Stimulated activated effector memory CD8-positive, alpha-beta T cell treated with anti-CD3 and anti-CD28 coated beads, Interleukin-12 subunit alpha, Interleukin-12 subunit beta, amount 100 ng/mL, for 72 hours (primary cell): ENCODE data around the gene ST8SIA5.
A peak's percentile ranks its signal among the peaks of the same experiment; 100 is the strongest.

ENCODE experiments used
- ATAC-seq: fragments of 150-1000 bp; cut with Tn5 transposase; 2 replicates; pipeline ENCODE4 v1.10.0; 2021
- DNase-seq, 2 donors: peaks; one replicate each; pipeline ENCODE4 v3.0.0; 2021 to 2022; ENCODE audit warnings: low spot score in 2 of 2
- H3K27ac Mint-ChIP-seq: one replicate; pipeline ENCODE4 v1.8.0; 2022; ENCODE audit warnings: mild to moderate bottlenecking, mixed read lengths
- H3K36me3 Mint-ChIP-seq: one replicate; pipeline ENCODE4 v1.8.0; 2022; ENCODE audit warnings: mild to moderate bottlenecking, mixed read lengths
- H3K4me1 Mint-ChIP-seq: one replicate; pipeline ENCODE4 v1.8.0; 2022; ENCODE audit warnings: mixed read lengths
- H3K4me3 Mint-ChIP-seq: one replicate; pipeline ENCODE4 v1.8.0; 2022; ENCODE audit warnings: mild to moderate bottlenecking, mixed read lengths
- H3K9me3 Mint-ChIP-seq: one replicate; pipeline ENCODE4 v1.8.0; 2022; ENCODE audit warnings: mixed read lengths

ST8SIA5 gene

DNA sequence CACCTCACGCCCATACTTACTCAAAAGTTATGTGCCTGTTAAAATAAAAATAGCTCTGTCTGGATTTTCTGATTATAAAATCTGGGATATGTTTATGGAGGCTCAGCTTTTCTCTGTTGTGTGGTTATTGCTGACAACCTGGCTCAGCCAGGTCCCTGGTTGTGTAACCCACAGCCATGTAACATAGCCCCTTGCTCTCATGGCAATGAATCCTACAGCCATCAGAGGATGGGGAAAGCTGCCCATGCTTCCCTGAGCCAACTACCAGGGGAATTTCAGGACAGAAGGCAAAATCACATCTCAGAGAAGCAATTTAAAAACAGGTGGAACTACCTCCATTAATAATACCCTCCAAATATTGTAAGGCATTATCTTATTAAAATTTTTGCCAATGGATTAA, 29.7 kb downstream of the ST8SIA5 start:
- Mint-ChIP-seq H3K36me3 (no peaks in the 10 kb centered on the region), H3K4me1 (no peaks in the 10 kb centered on the region), H3K4me3 (no peak overlapping the region), H3K9me3 (peaks cover 6% of the 10 kb centered on the region), H3K27ac (no peak overlapping the region)
- DNase-seq (no peak), ATAC-seq (no peak)

DNA sequence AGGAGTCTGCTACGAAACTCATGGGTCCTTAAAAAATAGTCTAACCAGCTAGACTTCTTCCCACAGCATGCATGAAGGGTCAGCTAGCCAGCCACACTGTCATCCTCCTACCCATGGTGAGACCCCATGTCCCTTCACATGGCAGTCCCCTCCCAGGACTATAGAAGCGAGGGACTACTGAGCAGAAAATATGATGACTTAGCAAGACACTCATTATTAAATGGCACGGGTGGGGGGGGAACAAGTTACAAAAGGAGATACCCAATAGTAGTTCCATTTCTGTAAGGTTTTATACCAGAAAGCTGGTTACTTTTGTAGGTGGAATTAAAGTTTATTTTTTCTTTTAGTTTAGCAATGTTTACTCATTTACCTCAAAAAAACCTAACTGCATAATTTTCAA, 31.5 kb downstream of the ST8SIA5 start:
- no peaks in the 10 kb centered on the region for H3K36me3 Mint-ChIP-seq
- no peak overlapping the region for H3K4me3 Mint-ChIP-seq
- peaks cover 6% of the 10 kb centered on the region for H3K9me3 Mint-ChIP-seq

DNA sequence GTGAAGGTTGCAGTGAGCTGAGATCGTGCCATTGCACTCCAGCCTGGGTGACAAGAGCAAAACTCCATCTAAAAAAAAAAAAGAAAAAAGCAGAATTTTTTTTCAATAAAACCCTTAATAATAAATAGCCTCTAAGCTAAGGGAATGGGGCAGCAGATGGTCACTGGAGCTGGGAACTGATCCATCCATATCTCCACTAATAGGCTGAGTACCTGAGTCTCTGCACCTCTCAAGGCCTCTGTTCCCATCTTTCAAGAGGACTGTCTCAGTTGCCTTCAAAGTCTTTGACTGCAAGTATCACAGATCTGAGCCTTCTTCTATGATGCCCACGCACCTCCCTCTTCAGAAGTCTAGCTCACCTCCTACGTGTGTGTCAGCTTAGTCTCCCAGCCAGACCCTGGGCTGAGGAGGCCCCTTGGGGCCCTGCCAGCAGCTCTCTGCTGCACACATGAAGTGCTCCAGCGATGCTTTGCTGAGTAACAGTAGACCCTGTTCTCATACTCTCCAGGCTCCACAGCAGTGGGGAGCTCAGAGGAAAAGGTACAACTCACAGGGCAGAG, 32.9 kb downstream of the ST8SIA5 start:
- Mint-ChIP-seq H3K36me3 (no peaks in the 10 kb centered on the region), H3K4me1 (no peaks in the 10 kb centered on the region), H3K9me3 (no peaks in the 10 kb centered on the region), H3K27ac (no peak overlapping the region), H3K4me3 (no peak overlapping the region)
- ATAC-seq, result no peak
- no peak for DNase-seq

More for the DNA sequence above, 31.5 kb downstream of the ST8SIA5 start:
- ATAC-seq (no peak), DNase-seq (no peak)
- Mint-ChIP-seq H3K27ac (no peak overlapping the region), H3K4me1 (no peaks in the 10 kb centered on the region)

DNA sequence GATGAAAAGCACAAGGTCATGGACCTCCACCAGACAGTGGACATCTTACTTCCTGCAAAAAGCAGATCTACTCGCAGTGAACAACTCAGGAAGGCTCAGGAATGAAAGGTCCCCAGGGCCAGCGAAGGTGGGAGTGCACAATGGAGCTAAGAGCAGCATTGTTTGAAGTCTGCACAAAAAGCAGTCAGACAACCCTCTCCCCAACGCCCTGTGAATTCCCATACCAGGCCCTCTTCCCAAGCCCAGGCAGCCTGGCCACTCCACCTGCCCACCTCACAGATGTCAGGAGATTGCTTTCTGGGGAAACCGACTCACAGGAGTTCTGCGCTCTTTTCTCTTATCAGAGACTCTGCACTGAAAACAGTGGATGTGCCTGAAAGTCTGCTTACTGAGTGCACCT, 34.8 kb downstream of the ST8SIA5 start:
- Mint-ChIP-seq H3K9me3 (no peaks in the 10 kb centered on the region), H3K4me3 (no peak overlapping the region), H3K4me1 (no peaks in the 10 kb centered on the region), H3K36me3 (no peaks in the 10 kb centered on the region), H3K27ac (no peak overlapping the region)
- ATAC-seq (peak; percentile 7), DNase-seq (no peak)

DNA sequence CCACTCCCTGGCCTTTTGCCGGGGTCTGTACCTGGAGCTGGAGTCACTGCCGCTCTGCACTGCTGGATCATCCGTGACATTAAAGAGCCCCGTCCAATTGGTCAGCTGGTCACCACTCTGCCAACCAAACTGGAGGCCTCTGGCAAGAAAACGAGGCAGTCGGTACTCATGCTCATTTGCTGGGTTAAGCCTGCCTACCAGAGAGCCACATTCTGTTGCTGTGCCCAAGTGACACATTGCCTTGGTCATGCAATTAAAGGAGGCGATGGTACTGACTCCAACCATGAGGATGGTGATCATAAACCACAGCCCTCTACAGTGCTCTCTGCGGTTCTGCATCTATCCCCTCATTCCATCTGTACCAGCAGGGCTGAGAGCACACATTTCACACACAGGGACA, 35.5 kb downstream of the ST8SIA5 start:
- H3K4me3 Mint-ChIP-seq, result no peak overlapping the region
- H3K27ac Mint-ChIP-seq, result no peak overlapping the region
- H3K9me3 Mint-ChIP-seq, result no peaks in the 10 kb centered on the region
- no peaks in the 10 kb centered on the region for H3K36me3 Mint-ChIP-seq
- H3K4me1 Mint-ChIP-seq, result no peaks in the 10 kb centered on the region
- ATAC-seq, result peak; percentile 19
- DNase-seq, result no peak

DNA sequence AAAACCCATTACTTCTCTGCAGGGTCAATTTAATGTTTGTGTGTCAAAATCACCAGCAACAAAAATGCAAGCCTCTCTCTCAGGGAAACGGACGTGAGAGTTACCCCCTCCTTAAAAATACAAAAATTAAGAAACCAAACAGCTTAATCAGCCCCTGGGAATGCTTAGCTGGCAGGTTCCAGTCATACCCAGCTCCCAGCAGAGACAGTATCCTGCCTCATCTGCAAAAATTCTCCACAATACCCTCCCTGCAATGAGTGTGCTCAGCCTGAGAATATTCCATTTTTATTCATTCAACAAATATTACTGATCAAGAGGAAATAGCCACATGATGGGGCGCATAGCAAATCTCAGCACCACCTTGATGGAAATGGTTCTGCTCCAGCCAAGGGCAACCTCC, 36.3 kb downstream of the ST8SIA5 start:
- no peak for ATAC-seq
- H3K4me3 Mint-ChIP-seq, result no peak overlapping the region
- H3K4me1 Mint-ChIP-seq, result no peaks in the 10 kb centered on the region
- H3K9me3 Mint-ChIP-seq, result no peaks in the 10 kb centered on the region
- H3K27ac Mint-ChIP-seq, result no peak overlapping the region
- DNase-seq, result no peak
- H3K36me3 Mint-ChIP-seq, result no peaks in the 10 kb centered on the region

DNA sequence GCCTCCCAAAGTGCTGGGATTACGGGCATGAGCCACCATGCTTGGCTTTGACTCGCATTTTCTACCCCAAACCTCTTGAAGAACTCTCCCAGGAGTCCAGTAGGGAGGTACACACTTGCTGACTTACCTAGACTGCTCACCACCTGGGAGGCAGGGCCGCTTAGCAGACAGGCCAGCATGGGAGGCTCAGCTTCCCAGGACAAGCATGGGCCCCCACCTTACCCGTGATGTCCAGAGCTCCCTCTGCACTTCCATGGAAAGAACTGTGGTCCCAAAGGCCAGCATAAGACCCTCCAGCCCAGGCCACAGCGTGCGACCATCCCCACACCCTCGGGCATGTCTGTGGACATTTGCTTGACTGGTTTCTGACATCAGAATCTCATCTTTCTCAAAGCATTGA, 36.8 kb downstream of the ST8SIA5 start:
- no peak overlapping the region for H3K4me3 Mint-ChIP-seq
- DNase-seq (no peak), ATAC-seq (no peak)
- no peak overlapping the region for H3K27ac Mint-ChIP-seq
- H3K9me3 Mint-ChIP-seq, result no peaks in the 10 kb centered on the region
- H3K4me1 Mint-ChIP-seq, result no peaks in the 10 kb centered on the region
- H3K36me3 Mint-ChIP-seq, result no peaks in the 10 kb centered on the region

DNA sequence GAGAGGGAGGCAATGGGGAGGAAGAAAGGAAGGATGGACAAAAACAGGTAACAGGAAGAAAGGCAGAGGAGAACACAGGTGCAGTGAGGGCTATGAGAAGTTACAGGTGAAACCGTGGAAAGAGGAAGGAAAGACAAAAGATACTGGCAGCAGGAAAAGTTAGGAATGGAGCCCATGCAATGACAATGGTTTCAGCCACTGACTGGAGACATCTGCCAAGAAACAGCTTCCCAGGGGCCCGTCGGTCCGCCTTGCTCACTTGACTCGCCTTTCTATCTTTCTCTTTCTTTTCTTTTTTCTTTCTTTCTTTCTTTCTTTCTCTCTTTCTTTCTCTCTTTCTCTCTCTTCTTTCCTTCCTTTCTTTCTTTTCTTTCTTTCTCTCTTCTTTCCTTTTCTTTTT, 37.5 kb downstream of the ST8SIA5 start:
- Mint-ChIP-seq H3K9me3 (no peaks in the 10 kb centered on the region), H3K36me3 (no peaks in the 10 kb centered on the region), H3K27ac (no peak overlapping the region), H3K4me3 (no peak overlapping the region), H3K4me1 (no peaks in the 10 kb centered on the region)
- ATAC-seq, result no peak
- no peak for DNase-seq

DNA sequence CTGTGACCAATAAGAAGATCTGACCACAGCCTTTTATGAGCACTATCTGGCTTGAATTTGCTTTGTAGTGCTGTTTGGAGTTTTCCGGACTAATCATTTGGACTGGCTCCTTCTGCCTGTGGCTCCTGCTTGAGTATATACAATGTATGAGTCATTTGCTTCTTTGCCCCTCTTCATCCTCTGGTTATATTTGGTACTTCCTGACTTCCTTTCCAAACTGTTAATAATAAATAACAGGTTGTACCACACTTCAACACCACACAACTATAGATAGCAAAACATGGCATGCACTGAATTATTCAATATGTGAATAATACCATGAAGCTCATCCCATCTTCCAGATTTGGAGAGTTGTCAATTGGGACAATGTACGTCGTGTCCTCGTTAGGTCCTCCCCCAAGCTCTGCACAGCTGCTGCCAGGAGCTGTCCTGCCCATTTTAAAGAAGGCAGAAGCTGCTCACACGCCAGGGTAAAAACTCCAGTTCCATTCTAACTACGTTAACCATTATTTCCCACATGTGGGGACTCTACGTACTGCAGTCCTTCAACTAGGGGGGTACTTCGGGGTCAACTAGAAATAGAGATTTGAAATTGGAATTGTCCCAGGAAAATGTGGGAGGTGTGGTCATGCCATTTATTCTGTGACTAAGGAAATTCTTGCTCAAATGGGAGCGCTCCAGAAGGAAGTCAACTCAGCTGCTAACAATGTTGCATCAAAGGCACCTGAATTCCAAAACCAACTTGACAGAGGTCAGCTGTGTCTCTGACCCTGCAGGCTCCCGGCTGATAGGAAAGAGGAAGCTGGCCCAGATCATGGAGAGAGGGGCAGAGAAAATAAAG, 38.1 kb downstream of the ST8SIA5 start:
- no peak for DNase-seq
- H3K4me3 Mint-ChIP-seq, result no peak overlapping the region
- H3K9me3 Mint-ChIP-seq, result no peaks in the 10 kb centered on the region
- ATAC-seq, result no peak
- H3K36me3 Mint-ChIP-seq, result no peaks in the 10 kb centered on the region
- no peak overlapping the region for H3K27ac Mint-ChIP-seq
- H3K4me1 Mint-ChIP-seq, result no peaks in the 10 kb centered on the region

DNA sequence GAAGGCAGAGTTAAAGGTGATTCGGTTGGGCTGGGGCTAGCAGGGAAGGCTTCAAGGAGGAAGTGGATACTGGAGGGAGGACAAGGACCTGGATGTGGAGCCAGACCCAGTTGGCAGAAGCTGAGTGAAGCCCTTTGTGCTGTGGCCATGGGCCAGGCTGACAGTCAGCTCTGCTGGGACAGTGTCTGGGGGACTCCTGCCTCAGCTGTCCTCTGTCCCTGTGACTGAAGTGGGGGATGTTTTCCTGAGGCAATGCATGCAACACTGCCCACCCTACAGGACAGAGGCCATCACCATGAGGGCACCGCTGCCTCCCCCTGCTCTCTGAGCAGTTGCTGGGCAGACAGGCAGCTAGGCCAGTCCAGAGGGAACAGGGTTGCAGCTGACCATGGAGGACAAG, 40.0 kb downstream of the ST8SIA5 start:
- Mint-ChIP-seq H3K27ac (no peak overlapping the region), H3K36me3 (no peaks in the 10 kb centered on the region), H3K4me1 (no peaks in the 10 kb centered on the region), H3K4me3 (no peak overlapping the region), H3K9me3 (no peaks in the 10 kb centered on the region)
- ATAC-seq (no peak), DNase-seq (no peak)

DNA sequence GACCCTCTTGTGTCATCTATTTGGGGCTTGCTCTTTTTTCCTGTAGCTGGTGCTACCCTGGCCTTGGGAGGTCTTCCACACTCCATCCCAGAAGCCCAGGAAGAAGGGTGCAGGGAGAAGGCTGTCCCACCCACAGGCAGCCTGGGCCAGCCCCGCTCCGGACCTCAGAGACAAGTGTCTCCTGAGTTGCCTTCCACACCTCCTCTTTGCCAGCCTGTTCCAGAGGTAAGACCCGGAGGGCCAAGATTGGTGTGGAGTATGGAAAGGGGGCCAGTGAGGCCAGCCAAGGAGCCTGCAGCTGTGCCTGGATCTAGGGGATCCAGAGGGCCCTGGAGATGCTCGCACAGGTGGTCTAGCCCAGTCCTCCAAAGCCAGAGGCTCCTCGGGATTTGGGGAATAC, 40.5 kb downstream of the ST8SIA5 start:
- Mint-ChIP-seq H3K27ac (no peak overlapping the region), H3K36me3 (no peaks in the 10 kb centered on the region), H3K9me3 (no peaks in the 10 kb centered on the region), H3K4me1 (no peaks in the 10 kb centered on the region), H3K4me3 (no peak overlapping the region)
- ATAC-seq (no peak), DNase-seq (no peak)

DNA sequence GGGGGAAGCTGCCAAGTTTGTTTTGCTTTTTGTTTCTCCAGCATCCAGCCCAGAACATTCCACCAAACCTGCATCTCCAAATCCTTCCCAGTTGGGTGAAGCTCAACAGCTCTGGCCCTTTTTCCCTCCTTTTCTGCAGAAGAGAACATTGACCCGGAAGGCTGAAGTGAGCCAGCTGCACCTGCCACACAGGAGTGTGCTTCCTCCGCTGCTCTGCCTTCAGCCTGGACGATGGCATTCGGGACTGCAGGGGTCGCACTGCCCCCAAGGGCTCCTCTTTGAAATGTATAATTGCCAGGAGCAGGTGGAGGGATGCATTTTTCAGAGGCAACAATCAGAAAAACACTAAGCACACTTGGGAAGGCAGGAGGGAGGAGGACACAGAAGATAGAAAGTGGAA, 41.8 kb downstream of the ST8SIA5 start:
- no peaks in the 10 kb centered on the region for H3K9me3 Mint-ChIP-seq
- H3K4me1 Mint-ChIP-seq, result no peaks in the 10 kb centered on the region
- no peak overlapping the region for H3K4me3 Mint-ChIP-seq
- no peak for DNase-seq
- no peak for ATAC-seq
- no peak overlapping the region for H3K27ac Mint-ChIP-seq
- H3K36me3 Mint-ChIP-seq, result no peaks in the 10 kb centered on the region

DNA sequence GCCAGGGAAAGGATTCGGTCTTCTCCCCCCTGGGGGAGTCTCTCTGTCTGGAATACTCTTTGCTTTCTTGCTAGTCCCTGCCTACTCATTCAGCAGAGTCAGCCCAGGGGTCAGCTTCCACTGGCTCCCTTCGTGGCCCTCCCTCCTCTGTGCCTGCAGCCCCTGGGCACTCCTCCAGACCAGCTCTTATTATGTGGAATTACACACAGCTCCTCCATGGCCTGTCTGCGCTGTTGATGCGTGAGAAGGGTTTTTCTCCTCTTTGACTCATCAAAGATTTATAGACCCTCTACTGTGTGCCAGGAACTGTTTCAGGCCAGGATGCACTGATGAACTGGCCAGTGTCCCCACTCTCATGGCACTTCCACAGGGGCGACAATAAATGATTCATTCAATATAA, 44.4 kb downstream of the ST8SIA5 start:
- ATAC-seq (peak; percentile 6), DNase-seq (no peak)
- no peak overlapping the region for H3K27ac Mint-ChIP-seq
- H3K36me3 Mint-ChIP-seq, result no peaks in the 10 kb centered on the region
- H3K4me1 Mint-ChIP-seq, result no peaks in the 10 kb centered on the region
- no peak overlapping the region for H3K4me3 Mint-ChIP-seq
- no peaks in the 10 kb centered on the region for H3K9me3 Mint-ChIP-seq

DNA sequence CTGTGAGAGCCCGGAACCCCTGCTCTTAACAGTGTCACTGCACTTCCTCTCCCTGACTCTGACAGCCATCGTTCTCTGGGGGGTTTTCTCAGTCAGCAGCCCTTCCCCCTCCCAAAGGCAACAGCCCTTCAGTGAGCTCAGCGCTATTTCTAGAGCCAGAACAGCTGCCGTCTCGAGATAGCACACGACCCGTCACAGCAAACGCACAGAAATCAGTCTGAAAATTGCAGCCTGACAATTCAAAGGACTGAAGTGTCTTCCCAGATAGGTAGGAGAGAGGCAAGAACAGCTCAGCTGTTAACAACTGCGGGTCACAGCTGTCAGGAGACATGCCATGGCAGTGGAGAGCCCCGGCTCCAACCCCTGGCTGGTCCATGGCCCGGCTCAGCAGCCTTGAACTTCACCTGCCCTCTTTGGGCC, 45.4 kb downstream of the ST8SIA5 start:
- H3K9me3 Mint-ChIP-seq, result no peaks in the 10 kb centered on the region
- ATAC-seq, result no peak
- no peak for DNase-seq
- no peak overlapping the region for H3K4me3 Mint-ChIP-seq
- H3K36me3 Mint-ChIP-seq, result no peaks in the 10 kb centered on the region
- H3K4me1 Mint-ChIP-seq, result no peaks in the 10 kb centered on the region
- H3K27ac Mint-ChIP-seq, result no peak overlapping the region

DNA sequence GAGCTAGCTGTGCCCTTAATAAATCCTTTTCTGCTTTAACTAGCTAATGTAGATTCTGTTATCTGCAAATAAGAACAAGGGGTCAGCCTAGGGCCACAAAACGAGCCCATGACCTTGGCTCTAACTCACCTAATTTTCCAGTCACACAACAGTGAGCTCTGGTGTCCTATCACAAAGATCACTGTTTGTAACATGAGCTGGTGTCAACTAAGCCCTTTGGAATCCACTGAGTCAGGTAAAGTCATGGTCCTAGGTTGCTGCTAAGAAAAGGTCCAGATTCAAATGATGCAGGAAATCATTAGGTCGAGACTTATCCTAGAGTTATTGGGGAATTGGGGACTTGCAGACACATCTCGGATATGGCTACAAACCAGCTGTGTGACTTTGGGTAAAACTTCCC, 49.9 kb downstream of the ST8SIA5 start:
- Mint-ChIP-seq H3K4me1 (no peaks in the 10 kb centered on the region), H3K4me3 (no peak overlapping the region), H3K27ac (no peak overlapping the region), H3K9me3 (no peaks in the 10 kb centered on the region), H3K36me3 (no peaks in the 10 kb centered on the region)
- ATAC-seq (no peak), DNase-seq (no peak)

DNA sequence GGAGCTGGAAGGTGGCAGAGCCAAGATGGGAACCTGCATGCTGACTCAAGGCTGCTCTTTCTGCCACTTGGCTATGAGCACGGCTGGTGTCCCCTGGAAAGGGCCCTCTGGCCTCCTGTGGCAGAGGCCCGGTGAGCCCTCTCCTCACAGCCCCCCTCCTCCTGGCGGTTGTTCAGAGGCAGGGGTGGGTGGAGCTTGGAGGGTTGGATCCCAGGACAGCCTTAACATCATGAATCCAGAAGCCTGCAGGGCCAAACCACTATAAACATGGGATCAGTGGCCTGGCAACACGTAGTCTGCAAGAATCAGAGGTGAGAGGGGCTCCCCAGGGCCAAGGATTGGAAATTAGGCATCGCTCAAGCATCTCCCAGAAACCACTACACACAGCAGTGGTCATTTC, 51.3 kb downstream of the ST8SIA5 start:
- Mint-ChIP-seq H3K4me1 (no peaks in the 10 kb centered on the region), H3K4me3 (no peak overlapping the region), H3K27ac (no peak overlapping the region), H3K9me3 (no peaks in the 10 kb centered on the region), H3K36me3 (no peaks in the 10 kb centered on the region)
- ATAC-seq (no peak), DNase-seq (no peak)
